D721Med (cell line): ENCODE measurements around the gene ALDOA.

Experiments
- DNase-seq: peaks from one replicate; pipeline ENCODE4 v3.0.0; 2011; ENCODE audit warnings: low spot score; ENCODE audit not compliant: insufficient read length
- FAIRE-seq: peaks from 2 replicates; lab custom pipeline; 2011; peaks lifted over from hg19 to GRCh38; lab: Jason Lieb, UNC
- CTCF ChIP-seq: IDR thresholded peaks from 2 replicates; pipeline ENCODE4 v1.5.1; 2012; ENCODE audit warnings: mild to moderate bottlenecking, control low read depth; ENCODE audit not compliant: insufficient read depth; ENCODE audit errors: missing control alignments

The ALDOA gene

GRCh38 chr16:30104090-30104489 is 38.5 kb downstream of the ALDOA start:
- no peak for TF ChIP-seq CTCF
- FAIRE-seq (no peak), DNase-seq (no peak)

- FAIRE-seq (no peak), DNase-seq (no peak)
- no peak for TF ChIP-seq CTCF
Measured at GRCh38 chr16:30104492-30104891, 38.9 kb downstream of the ALDOA start.

- no peak for TF ChIP-seq CTCF
- DNase-seq (no peak), FAIRE-seq (no peak)
Measured at GRCh38 chr16:30108059-30108850, 42.7 kb downstream of the ALDOA start.

GRCh38 chr16:30110661-30111060 is 45.1 kb downstream of the ALDOA start:
- FAIRE-seq (no peak), DNase-seq (no peak)
- TF ChIP-seq CTCF, result no peak

GRCh38 chr16:30112197-30113030 is 46.9 kb downstream of the ALDOA start:
- FAIRE-seq (no peak), DNase-seq (peak; percentile 62)
- peak; percentile 50 for TF ChIP-seq CTCF

- DNase-seq (no peak), FAIRE-seq (no peak)
Measured at GRCh38 chr16:30113031-30113710, 47.6 kb downstream of the ALDOA start, which contains the start of gene GDPD3. Gene GDPD3 (minus strand): TSS chr16:30113537. CDS start chr16:30113478, 59 bp downstream.

More at GRCh38 chr16:30113031-30113710, 47.6 kb downstream of the ALDOA start, which contains the start of gene GDPD3:
- no peak for TF ChIP-seq CTCF
